DND-41 (cell line): Measurements from ENCODE around the gene SORBS1.

Experiments
- ATAC-seq: fragments of 200-7000 bp; cut with Tn5 transposase; 3 replicates; pipeline ENCODE4 v1.9.1; 2021; ENCODE audit warnings: low read depth; ENCODE audit not compliant: insufficient read depth
- DNase-seq: peaks from one replicate; pipeline ENCODE4 v3.0.0-alpha.2; 2020
- H2AFZ ChIP-seq: 2 replicates; pipeline ENCODE4 v1.6.0; 2012; ENCODE audit warnings: low read depth, low read length
- H3K27ac ChIP-seq: 2 replicates; pipeline ENCODE4 v1.5.1; 2012; ENCODE audit warnings: low read length, inconsistent platforms
- H3K27me3 ChIP-seq: fragments of 200-600 bp; sonication (generic); 2 replicates; pipeline ENCODE4 v1.6.0; 2012; ENCODE audit warnings: low read length, mild to moderate bottlenecking, inconsistent platforms; ENCODE audit not compliant: insufficient read depth, poor library complexity
- H3K36me3 ChIP-seq: 2 replicates; pipeline ENCODE4 v1.5.1; 2012; ENCODE audit warnings: low read length, inconsistent platforms; ENCODE audit not compliant: insufficient read depth
- H3K4me1 ChIP-seq: 2 replicates; pipeline ENCODE4 v1.5.1; 2012; ENCODE audit warnings: mild to moderate bottlenecking, low read length; ENCODE audit not compliant: insufficient read depth
- H3K4me2 ChIP-seq: 2 replicates; pipeline ENCODE4 v1.6.0; 2012; ENCODE audit warnings: mild to moderate bottlenecking, moderate library complexity, low read length, inconsistent platforms; ENCODE audit not compliant: insufficient read depth
- H3K4me3 ChIP-seq, 2 experiments: fragments of 200-600 bp in 1 of 2; shearing (Covaris generic) in 1 of 2; 2 replicates each; pipeline ENCODE4 v1.5.1; 2012 to 2016; ENCODE audit warnings: inconsistent platforms in 2 of 2, low read length in 2 of 2, mild to moderate bottlenecking in 2 of 2, low read depth in 1 of 2, moderate library complexity in 1 of 2
- H3K79me2 ChIP-seq: 2 replicates; pipeline ENCODE4 v1.6.0; 2012; ENCODE audit warnings: low read length, inconsistent platforms; ENCODE audit not compliant: insufficient read depth
- H3K9ac ChIP-seq: 2 replicates; pipeline ENCODE4 v1.6.0; 2012; ENCODE audit warnings: low read depth, mild to moderate bottlenecking, inconsistent platforms, low read length, moderate library complexity
- H3K9me3 ChIP-seq: 2 replicates; pipeline ENCODE4 v1.5.1; 2012; ENCODE audit warnings: low read length, moderate library complexity, mild to moderate bottlenecking, inconsistent platforms; ENCODE audit not compliant: insufficient read depth, severe bottlenecking
- H4K20me1 ChIP-seq: 2 replicates; pipeline ENCODE4 v1.6.0; 2012; ENCODE audit warnings: low read length; ENCODE audit not compliant: insufficient read depth
- CTCF ChIP-seq: IDR thresholded peaks from 2 replicates; pipeline ENCODE4 v1.5.1; 2012; ENCODE audit warnings: borderline replicate concordance, low read length, moderate library complexity, mild to moderate bottlenecking; ENCODE audit not compliant: poor library complexity, severe bottlenecking; ENCODE audit errors: extremely low read depth
- EZH2 ChIP-seq: IDR thresholded peaks from 3 replicates; pipeline ENCODE4 v1.6.1; 2012; ENCODE audit warnings: borderline replicate concordance, low read depth, mild to moderate bottlenecking, moderate library complexity, low read length, inconsistent platforms; ENCODE audit not compliant: severe bottlenecking

Gene SORBS1

GRCh38 chr10:95414016-95414830 is 146.9 kb downstream of the SORBS1 start:
- Histone ChIP-seq H3K36me3 (no peaks in the 10 kb centered on the region), H3K4me3 (no peak overlapping the region), H2AFZ (no peak overlapping the region), H3K9me3 (no peaks in the 10 kb centered on the region), H3K79me2 (no peaks in the 10 kb centered on the region), H3K4me1 (no peaks in the 10 kb centered on the region), H3K9ac (no peak overlapping the region), H3K27ac (no peak overlapping the region), H3K27me3 (peaks cover 12% of the 10 kb centered on the region), H3K4me2 (no peak overlapping the region), H4K20me1 (no peaks in the 10 kb centered on the region)
- ATAC-seq (no peak), DNase-seq (no peak)
- TF ChIP-seq EZH2 = no peak
- no peak for TF ChIP-seq CTCF

GRCh38 chr10:95413588-95413987 is 147.6 kb downstream of the SORBS1 start:
- Histone ChIP-seq H3K4me2 (no peak overlapping the region), H3K9me3 (no peaks in the 10 kb centered on the region), H4K20me1 (no peaks in the 10 kb centered on the region), H3K4me3 (no peak overlapping the region), H3K79me2 (no peaks in the 10 kb centered on the region), H3K27me3 (peaks cover 17% of the 10 kb centered on the region), H3K36me3 (no peaks in the 10 kb centered on the region), H3K27ac (no peak overlapping the region), H2AFZ (no peak overlapping the region), H3K4me1 (no peaks in the 10 kb centered on the region), H3K9ac (no peak overlapping the region)
- ATAC-seq (no peak), DNase-seq (no peak)
- TF ChIP-seq CTCF (no peak), EZH2 (no peak)

GRCh38 chr10:95411635-95412034 is 149.5 kb downstream of the SORBS1 start:
- H3K9ac ChIP-seq = no peak overlapping the region
- H3K36me3 ChIP-seq = no peaks in the 10 kb centered on the region
- no peak overlapping the region for H3K4me3 ChIP-seq
- no peak for DNase-seq
- H2AFZ ChIP-seq = no peak overlapping the region
- no peaks in the 10 kb centered on the region for H3K9me3 ChIP-seq
- H4K20me1 ChIP-seq = no peaks in the 10 kb centered on the region
- H3K4me2 ChIP-seq = no peak overlapping the region
- peaks cover 13% of the 10 kb centered on the region for H3K27me3 ChIP-seq
- no peak for ATAC-seq
- H3K4me1 ChIP-seq = no peaks in the 10 kb centered on the region
- no peaks in the 10 kb centered on the region for H3K79me2 ChIP-seq
- no peak overlapping the region for H3K27ac ChIP-seq
- no peak for TF ChIP-seq EZH2
- TF ChIP-seq CTCF = no peak
